PC-9 (cell line): ENCODE measurements around the gene CDK17. TPM values are rescaled to one million over a fixed set of nuclear protein-coding genes. Genes with fewer than 3 reads are reported as not detected.
A peak's percentile ranks its signal among the peaks of the same experiment; 100 is the strongest.

Experiments used
- BruUV-seq: library from RNA; stranded (reverse); fragments of 400-500 nt; replicated peaks from 2 replicates; lab custom pipeline; 2021; lab: Mats Ljungman, UMichigan
- CTCF ChIA-PET: fragments of 300-600 bp; sonication (Branson Sonifier 250); formaldehyde crosslinking; loops from one replicate; lab custom pipeline; 2022; ENCODE audit warnings: antibody characterized with exemption; lab: Charles Lee
- POLR2A ChIA-PET: fragments of 300-600 bp; sonication (Branson Sonifier 250); formaldehyde crosslinking; loops from one replicate; lab custom pipeline; 2022; ENCODE audit warnings: antibody characterized with exemption; ENCODE audit not compliant: unreplicated experiment; lab: Charles Lee
- DNase-seq, 2 experiments: peaks; one replicate each; pipeline versions ENCODE4 v3.0.0 to v3.0.0-alpha.2; 2015 to 2022; ENCODE audit warnings: mixed read lengths in 1 of 2
- H2AFZ ChIP-seq: fragments of 200-600 bp; sonication (generic); 2 replicates; pipeline ENCODE4 v1.8.1; 2017; ENCODE audit warnings: antibody characterized with exemption
- H3F3A ChIP-seq: fragments of 200-600 bp; sonication (generic); 2 replicates; pipeline ENCODE4 v1.8.1; 2017; ENCODE audit warnings: antibody characterized with exemption, mild to moderate bottlenecking, low read depth; ENCODE audit not compliant: insufficient read depth
- H3K27ac ChIP-seq: fragments of 200-600 bp; sonication (generic); 2 replicates; pipeline ENCODE4 v1.6.1; 2016; ENCODE audit warnings: mixed run types
- H3K27me3 ChIP-seq: fragments of 200-600 bp; sonication (generic); 2 replicates; pipeline ENCODE4 v1.6.1; 2016; ENCODE audit warnings: low read depth, mixed run types; ENCODE audit not compliant: insufficient read depth
- H3K36me3 ChIP-seq: fragments of 200-600 bp; sonication (generic); 2 replicates; pipeline ENCODE4 v1.6.1; 2016; ENCODE audit warnings: low read depth, mixed run types
- H3K4me1 ChIP-seq: fragments of 200-600 bp; sonication (generic); replicated peaks from 2 replicates; pipeline ENCODE4 v1.6.1; 2016; ENCODE audit warnings: mixed run types; ENCODE audit not compliant: insufficient read depth
- H3K4me2 ChIP-seq: fragments of 200-600 bp; sonication (generic); 2 replicates; pipeline ENCODE4 v1.6.1; 2017; ENCODE audit warnings: mixed run types
- H3K4me3 ChIP-seq: fragments of 200-600 bp; sonication (generic); 2 replicates; pipeline ENCODE4 v1.6.1; 2016; ENCODE audit warnings: mixed run types
- H3K79me2 ChIP-seq: fragments of 200-600 bp; sonication (generic); 2 replicates; pipeline ENCODE4 v1.6.1; 2017; ENCODE audit warnings: low read depth, mixed run types
- H3K9me2 ChIP-seq: fragments of 200-600 bp; sonication (generic); 2 replicates; pipeline ENCODE4 v1.8.1; 2017; ENCODE audit warnings: mild to moderate bottlenecking; ENCODE audit not compliant: insufficient read depth
- H3K9me3 ChIP-seq: fragments of 200-600 bp; sonication (generic); 2 replicates; pipeline ENCODE4 v1.8.1; 2016; ENCODE audit warnings: low read depth; ENCODE audit not compliant: insufficient read depth
- H4K20me1 ChIP-seq: fragments of 200-600 bp; sonication (generic); 2 replicates; pipeline ENCODE4 v1.8.1; 2017; ENCODE audit not compliant: insufficient read depth
- CTCF ChIP-seq: fragments of 200-600 bp; sonication (generic); conservative IDR thresholded peaks from 2 replicates; pipeline ENCODE4 v1.6.1; 2017; ENCODE audit warnings: mixed run types, antibody characterized with exemption, mild to moderate bottlenecking, moderate library complexity
- EZH2 ChIP-seq: fragments of 200-600 bp; sonication (generic); IDR thresholded peaks from 2 replicates; pipeline ENCODE4 v1.8.0; 2017; ENCODE audit warnings: antibody characterized with exemption, low read depth
- intact Hi-C: fragments of 100-400 bp; cut with micrococcal nuclease; formaldehyde crosslinking; loops from one replicate; pipeline ENCODE4 v1.10.0; 2022; ENCODE audit not compliant: unreplicated experiment
- total RNA-seq: library from RNA; stranded (reverse); gene quantifications from 2 replicates; pipeline ENCODE4 v1.2.3, GENCODE V29; 2021

Gene CDK17
- total RNA-seq, 1 experiment from 2014 or later: 29.0 TPM

GRCh38 chr12:96402061-96402460 lies 1.8 kb upstream of the CDK17 start:
- peaks cover 24% of the 10 kb centered on the region for H3F3A ChIP-seq
- H3K9me3 ChIP-seq: no peaks in the 10 kb centered on the region; the same call in 1 of the 2 replicates
- peak overlapping the region; percentile 100 for H3K4me2 ChIP-seq
- intact Hi-C loops: loop anchor here (5.0 kb wide), 1 partner anchor 45 kb away; no protein-coding TSS in a partner anchor
- BruUV-seq: no TSS peak
- H3K9me2 ChIP-seq: no peaks in the 10 kb centered on the region
- DNase-seq: no peak
- ChIA-PET CTCF (no interaction called here), POLR2A (interaction anchor here (1.1 kb wide), 1 partner anchor 99 kb away, joined by 4 read pairs; no protein-coding TSS in a partner anchor)
- H3K79me2 ChIP-seq: peaks cover 26% of the 10 kb centered on the region
- no peaks in the 10 kb centered on the region for H3K36me3 ChIP-seq
- H3K27ac ChIP-seq: peak overlapping the region; percentile 85
- H3K4me1 ChIP-seq: peaks cover 36% of the 10 kb centered on the region
- no peak for TF ChIP-seq CTCF
- TF ChIP-seq EZH2: no peak
- peaks cover 18% of the 10 kb centered on the region for H4K20me1 ChIP-seq
- H3K4me3 ChIP-seq: peak overlapping the region; percentile 67
- H3K27me3 ChIP-seq: no peaks in the 10 kb centered on the region
- no peak overlapping the region for H2AFZ ChIP-seq

GRCh38 chr12:96401076-96401871 lies 1.0 kb upstream of the CDK17 start:
- H3K4me3 ChIP-seq: peak overlapping the region; percentile 67
- ChIA-PET POLR2A (interaction anchor here (0.6 to 1.1 kb wide), 5 partner anchors 9 to 113 kb away, joined by 3 to 8 read pairs (median 4); no protein-coding TSS in a partner anchor), CTCF (interaction anchor here (0.6 to 1.0 kb wide), 5 partner anchors 56 to 236 kb away, joined by 3 to 4 read pairs (median 3); no protein-coding TSS in a partner anchor)
- H3K36me3 ChIP-seq: no peaks in the 10 kb centered on the region
- peak overlapping the region; percentile 85 for H2AFZ ChIP-seq
- H3K9me2 ChIP-seq: no peaks in the 10 kb centered on the region
- H3F3A ChIP-seq: peaks cover 24% of the 10 kb centered on the region
- TF ChIP-seq CTCF (peak; percentile 72), EZH2 (no peak)
- H4K20me1 ChIP-seq: peaks cover 21% of the 10 kb centered on the region
- peak overlapping the region; percentile 85 for H3K27ac ChIP-seq
- H3K9me3 ChIP-seq: no peaks in the 10 kb centered on the region; the same call in 1 of the 2 replicates
- peak overlapping the region; percentile 100 for H3K4me2 ChIP-seq
- DNase-seq: peak; percentile 28 to 79
- BruUV-seq: TSS peak; percentile 72
- intact Hi-C loops: loop anchor here (1.0 to 5.0 kb wide), 6 partner anchors 46 to 338 kb away; partner anchors contain the start of gene CFAP54
- H3K79me2 ChIP-seq: peaks cover 34% of the 10 kb centered on the region
- H3K27me3 ChIP-seq: no peaks in the 10 kb centered on the region
- peaks cover 44% of the 10 kb centered on the region for H3K4me1 ChIP-seq

- peak overlapping the region; percentile 85 for H3K27ac ChIP-seq
- peaks cover 24% of the 10 kb centered on the region for H3F3A ChIP-seq
- ChIA-PET POLR2A (interaction anchor here (0.5 to 0.9 kb wide), 7 partner anchors 9 to 1180 kb away, joined by 3 to 8 read pairs (median 3); no protein-coding TSS in a partner anchor), CTCF (interaction anchor here (1.0 to 1.5 kb wide), 4 partner anchors 57 to 185 kb away, joined by 3 to 11 read pairs (median 8); no protein-coding TSS in a partner anchor)
- no peaks in the 10 kb centered on the region for H3K9me2 ChIP-seq
- peak overlapping the region; percentile 67 for H3K4me3 ChIP-seq
- peaks cover 27% of the 10 kb centered on the region for H4K20me1 ChIP-seq
- no peaks in the 10 kb centered on the region for H3K27me3 ChIP-seq
- peak overlapping the region; percentile 85 for H2AFZ ChIP-seq
- BruUV-seq: no TSS peak
- no peak for TF ChIP-seq CTCF
- no peak for TF ChIP-seq EZH2
- no peaks in the 10 kb centered on the region for H3K36me3 ChIP-seq
- intact Hi-C loops: loop anchor here (1.0 to 5.0 kb wide), 6 partner anchors 47 to 338 kb away; partner anchors contain the start of gene CFAP54
- H3K4me2 ChIP-seq: peak overlapping the region; percentile 100
- H3K4me1 ChIP-seq: peaks cover 51% of the 10 kb centered on the region
- H3K9me3 ChIP-seq: no peaks in the 10 kb centered on the region; the same call in 1 of the 2 replicates
- H3K79me2 ChIP-seq: peaks cover 40% of the 10 kb centered on the region
- no peak for DNase-seq
Measured at GRCh38 chr12:96400631-96401075, 414 bp upstream of the CDK17 start.
